Ureter (tissue), 1 donor: ENCODE data around the gene ABLIM2. TPM values are rescaled to one million over a fixed set of nuclear protein-coding genes. Genes with fewer than 3 reads are reported as not detected.

Experiments
- DNase-seq: peaks from one replicate; pipeline ENCODE4 v3.0.0-alpha.2; 2020; ENCODE audit warnings: low spot score
- total RNA-seq: library from RNA; stranded (reverse); gene quantifications from one replicate; pipeline ENCODE4 v1.2.4, GENCODE V29; 2023
- donor health status: DM: yes; HTN: yes; CAD: no.

The ABLIM2 gene
- total RNA-seq, 1 donor from 2014 or later = 8.5 TPM

GRCh38 chr4:8192748-8193738 is 34.4 kb upstream of the ABLIM2 start:
- DNase-seq = peak; percentile 78

DNA sequence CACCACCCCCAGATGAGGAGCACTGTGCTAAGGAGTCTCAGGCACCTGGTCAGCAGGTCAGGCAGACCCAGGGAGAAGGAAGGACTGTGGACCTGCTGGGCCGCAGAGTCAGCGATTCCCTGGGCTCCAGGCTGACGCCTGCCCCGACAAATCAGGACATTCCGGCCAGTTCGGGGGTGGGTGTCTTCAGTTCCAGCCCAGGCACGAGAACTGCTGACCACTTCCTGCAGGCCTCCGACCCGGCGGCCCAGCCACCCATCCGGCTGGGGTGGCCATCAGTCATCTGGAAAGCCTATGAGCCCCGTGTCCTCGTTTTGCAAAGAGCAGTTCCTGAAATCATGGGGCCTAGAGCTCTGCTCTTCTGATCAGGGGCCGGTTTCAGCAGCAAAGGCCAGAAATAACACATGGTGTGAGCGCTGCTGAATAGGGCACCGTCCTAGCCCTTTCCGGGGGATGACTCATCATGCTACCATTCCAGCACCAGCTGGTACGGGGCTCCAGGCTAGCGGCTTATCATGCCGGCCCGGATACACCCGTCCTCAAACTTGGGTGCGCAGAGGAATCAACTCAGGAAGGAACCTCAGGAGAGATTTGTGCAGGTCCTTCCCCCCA is 32.6 kb upstream of the ABLIM2 start:
- DNase-seq = peak; percentile 81

DNA sequence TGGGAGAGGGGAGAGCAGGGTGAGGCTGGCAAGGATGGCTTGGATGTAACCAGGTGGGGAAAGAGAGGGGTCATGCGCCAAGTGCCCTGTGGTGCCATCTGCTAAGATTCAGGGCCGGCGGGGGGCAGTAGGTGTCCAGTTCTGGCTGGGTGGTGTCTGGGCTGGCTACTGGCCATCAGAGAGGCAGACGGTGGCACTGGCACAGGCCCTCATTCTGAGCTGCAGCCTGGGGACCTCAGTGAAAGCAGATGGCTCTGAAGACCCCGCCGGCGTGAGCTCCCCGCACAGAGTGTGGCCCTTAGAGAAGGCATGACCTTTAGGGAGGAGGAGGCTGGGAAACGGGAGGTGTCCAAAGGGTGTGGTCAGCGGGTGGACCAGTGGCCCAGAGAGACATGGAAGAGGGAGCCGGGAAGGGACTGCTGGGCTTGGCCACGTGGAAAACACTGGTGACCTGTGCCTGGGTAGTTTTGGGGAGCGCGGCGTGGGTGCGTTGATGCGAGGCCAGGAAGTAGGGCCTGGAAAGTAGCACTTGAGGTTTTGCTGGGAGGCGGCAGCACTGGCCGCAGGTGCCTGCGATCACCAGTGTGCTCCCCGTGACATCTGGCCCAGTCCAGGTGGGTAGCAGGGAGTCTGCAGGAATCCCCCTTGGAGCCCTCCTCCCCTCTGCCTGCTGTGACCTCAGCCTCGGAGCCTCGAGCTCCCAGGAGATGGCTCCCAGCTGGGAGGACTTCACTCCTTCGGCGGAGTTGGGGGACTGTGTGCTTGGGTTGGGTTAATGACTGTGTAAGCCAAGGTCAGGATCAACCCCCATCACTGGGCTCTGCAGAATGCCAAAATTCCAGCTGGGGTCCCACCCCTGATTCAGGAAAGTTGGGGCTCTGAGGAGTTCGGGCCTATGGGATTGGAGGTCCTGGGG is 31.2 kb upstream of the ABLIM2 start:
- DNase-seq = no peak

DNA sequence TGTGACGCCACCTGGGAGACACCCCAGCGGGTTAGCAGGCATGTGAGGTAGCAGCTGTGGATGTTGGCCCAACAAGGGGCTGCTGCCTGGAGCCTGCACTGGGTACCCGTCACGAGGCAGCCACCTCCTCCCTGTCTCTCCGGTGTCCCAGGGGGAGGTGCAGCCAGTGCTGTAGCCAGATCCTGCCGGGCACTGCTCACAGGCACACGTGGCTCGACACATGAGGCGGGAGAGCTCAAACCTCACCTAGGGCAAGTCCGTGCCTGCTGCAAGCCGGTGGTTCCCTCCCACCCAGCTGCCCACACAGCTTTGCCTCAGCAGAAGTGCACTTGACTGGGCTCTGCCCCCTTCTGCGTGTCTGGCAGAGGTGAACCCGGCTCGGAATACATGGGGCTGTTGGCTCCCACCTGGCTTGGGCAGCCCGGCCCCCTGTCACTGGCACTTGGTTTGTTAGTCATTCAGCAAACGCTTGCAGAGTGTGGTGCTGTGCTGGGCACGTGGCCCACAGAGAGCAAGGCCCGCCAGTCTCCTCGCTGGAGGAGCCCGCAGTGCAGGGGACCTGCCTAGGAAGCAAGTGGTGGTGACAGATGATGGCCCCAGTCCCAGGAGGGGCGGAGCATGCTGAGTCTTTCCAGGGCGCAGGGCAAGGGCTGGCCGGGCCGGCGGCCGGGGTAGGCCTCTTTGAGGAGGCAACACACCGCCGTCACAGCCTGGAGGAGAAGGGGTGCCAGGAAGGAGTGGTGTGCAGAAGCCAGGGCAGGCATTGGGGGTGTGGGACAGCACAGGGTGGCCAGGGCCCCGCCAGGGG is 30.3 kb upstream of the ABLIM2 start:
- peak; percentile 90 for DNase-seq

GRCh38 chr4:8188085-8188484 is 29.5 kb upstream of the ABLIM2 start:
- no peak for DNase-seq

DNA sequence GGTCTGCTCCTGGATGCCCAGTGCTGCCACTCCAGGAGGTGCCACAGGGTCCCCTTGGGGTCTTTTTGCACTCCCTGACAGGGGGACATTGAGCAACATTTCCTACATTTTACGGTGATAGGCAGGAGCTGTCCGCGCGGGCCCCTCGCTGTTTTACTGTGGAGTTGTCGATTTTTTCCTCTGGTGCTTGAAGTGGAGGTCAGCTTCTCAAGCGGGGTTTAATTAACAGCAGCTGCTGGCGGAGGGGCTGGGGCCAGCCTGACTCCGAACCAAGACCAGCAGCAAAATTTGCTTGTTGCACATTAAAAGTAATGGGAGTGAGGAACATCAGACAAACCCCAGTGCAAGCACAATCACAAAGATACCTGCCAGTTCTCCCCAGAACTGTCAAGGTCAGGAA is 27.3 kb upstream of the ABLIM2 start:
- no peak for DNase-seq

- DNase-seq = no peak
Measured at GRCh38 chr4:8185295-8185694, 26.7 kb upstream of the ABLIM2 start.

- DNase-seq = no peak
Measured at GRCh38 chr4:8184061-8184460, 25.4 kb upstream of the ABLIM2 start.

DNA sequence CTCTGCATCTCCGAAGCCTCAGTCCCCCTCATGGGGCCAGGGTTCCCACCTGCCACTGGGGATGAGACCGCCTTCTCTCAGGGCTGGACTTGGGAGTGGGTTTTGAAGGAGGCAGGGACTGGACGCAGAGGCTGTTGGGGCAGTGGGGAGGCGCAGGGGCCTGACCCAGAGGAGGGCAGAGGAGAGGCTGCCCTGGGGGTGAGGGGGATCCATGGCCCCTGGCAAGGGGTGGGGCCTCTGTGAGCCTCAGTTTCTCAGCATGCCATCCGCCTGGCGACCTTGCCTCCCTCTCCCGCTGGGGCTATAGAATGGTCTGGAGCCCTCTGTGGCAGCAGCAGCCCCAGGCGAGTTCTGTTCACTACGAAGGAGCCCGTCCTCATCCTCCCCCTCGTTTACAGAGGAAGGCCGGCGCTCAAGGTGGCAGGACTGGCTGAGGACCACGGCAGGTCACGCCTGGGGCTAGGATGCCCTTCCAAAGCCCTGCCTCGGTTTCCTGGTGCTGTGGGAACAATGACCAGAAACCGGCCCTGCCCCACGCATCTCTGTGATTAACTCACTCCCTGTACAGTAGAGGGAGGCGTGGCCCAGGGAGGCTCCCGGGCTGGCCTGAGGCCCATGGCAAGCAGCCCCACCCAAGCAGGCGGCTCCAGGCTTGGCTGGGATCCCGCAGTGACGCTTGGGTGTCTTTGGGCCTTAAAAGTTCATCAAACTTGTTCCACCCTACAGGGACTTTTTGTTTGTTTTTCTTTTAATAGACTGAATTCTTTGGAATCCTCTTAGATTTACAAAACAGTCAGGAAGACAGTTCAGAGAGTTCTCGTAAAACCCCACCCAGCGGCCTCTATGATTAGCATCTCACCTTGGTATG is 24.5 kb upstream of the ABLIM2 start:
- peak; percentile 90 for DNase-seq

DNA sequence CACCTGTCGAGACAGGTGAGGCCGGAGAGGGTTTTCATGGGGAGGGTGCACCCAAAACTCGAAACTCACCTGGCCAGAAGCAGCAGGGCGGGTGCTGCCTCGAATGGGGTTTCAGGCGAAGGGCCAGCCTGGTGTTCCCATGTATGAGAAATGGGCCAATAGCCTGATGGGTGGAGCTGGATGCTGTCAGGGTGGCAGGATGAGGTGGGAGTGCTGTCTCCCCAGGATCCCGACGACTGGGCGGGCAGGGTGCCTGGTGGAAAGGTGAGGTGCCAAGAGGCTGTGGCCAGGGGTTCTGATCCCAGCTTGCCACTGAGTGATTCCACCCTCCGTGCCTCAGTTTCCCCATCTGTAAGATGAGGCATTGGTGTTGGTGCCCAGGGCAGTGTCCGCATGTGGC is 23.7 kb upstream of the ABLIM2 start:
- DNase-seq = no peak

DNA sequence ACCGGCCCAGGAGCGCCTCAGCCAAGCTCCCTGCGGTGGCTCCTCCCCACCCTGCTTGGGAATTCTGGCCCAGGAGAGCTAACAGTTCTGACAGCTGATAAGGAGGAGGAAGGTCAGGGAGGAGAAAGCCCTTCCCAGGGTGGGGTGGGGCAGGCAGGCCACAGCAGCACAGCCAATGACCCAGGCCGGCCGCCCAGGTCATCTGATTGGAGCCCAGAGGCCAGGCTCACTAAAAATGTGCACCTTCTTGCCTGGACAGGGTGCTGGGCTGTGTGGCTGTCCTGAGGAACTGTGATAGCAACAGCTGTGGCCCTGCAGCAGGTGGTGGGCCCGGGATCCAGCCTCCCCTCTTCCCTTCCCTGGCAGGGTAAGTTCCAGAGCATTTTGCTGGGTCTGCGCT is 23.2 kb upstream of the ABLIM2 start:
- DNase-seq = no peak

DNA sequence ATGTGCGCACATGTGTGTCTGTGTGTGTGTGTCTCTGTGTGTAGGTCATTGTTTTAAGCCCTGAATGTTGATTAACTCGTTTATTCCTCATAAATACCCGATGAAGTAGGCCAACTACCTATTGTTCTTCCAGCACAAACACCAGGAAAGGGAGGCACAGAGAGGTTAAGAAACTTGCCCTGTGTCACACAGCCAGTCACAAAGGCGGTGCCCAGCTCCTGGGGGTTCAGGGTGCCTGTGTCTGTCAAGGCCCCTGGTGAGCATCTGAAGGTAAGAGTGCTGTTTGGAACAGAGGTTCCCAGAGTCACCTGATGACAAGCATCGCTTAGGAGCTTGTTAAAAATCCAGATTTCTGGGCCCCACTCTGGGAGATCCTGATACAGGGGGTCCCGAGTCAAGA is 22.5 kb upstream of the ABLIM2 start:
- DNase-seq = no peak

- no peak for DNase-seq
Measured at GRCh38 chr4:8180310-8181093, 21.9 kb upstream of the ABLIM2 start.

- no peak for DNase-seq
Measured at GRCh38 chr4:8179771-8180170, 21.2 kb upstream of the ABLIM2 start.

- DNase-seq = no peak
Measured at GRCh38 chr4:8179074-8179473, 20.5 kb upstream of the ABLIM2 start.

GRCh38 chr4:8177956-8178355 is 19.3 kb upstream of the ABLIM2 start:
- DNase-seq = no peak

DNA sequence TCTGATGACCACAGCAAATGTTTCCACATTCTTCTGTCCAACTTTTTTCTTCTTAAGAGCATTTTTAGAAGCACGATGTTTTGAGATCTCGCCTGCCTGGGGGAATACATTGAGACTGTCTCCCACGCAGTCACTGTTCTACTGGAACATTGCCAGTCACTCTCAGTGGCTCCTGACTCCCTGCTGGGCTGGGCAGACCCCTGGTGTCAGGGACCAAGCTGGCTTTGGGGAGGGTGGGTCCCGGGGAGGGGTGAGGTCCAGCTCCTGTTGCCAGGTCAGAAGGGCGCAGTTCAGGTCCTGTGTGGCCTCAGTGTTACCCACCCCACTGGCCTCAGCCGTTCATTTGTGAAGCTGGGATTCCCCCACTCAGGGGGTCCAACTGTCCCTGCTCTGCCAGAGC is 18.9 kb upstream of the ABLIM2 start:
- no peak for DNase-seq

GRCh38 chr4:8176547-8177399 is 18.2 kb upstream of the ABLIM2 start:
- DNase-seq = no peak
